Endodermal cell (in vitro differentiated cells): Measurements from ENCODE around the gene KRT75. TPM values are rescaled to one million over a fixed set of nuclear protein-coding genes. Genes with fewer than 3 reads are reported as not detected.

Experiments
- DNase-seq: peaks from one replicate; pipeline ENCODE4 v3.0.0-alpha.2; 2017
- H3K27ac ChIP-seq: 2 replicates; pipeline ENCODE4 v1.5.1; 2013; ENCODE audit warnings: mild to moderate bottlenecking, low read depth, low read length, moderate library complexity
- H3K27me3 ChIP-seq: 2 replicates; pipeline ENCODE4 v1.6.1; 2013; ENCODE audit warnings: mild to moderate bottlenecking, low read length, moderate library complexity; ENCODE audit not compliant: insufficient read depth, control insufficient read depth, poor library complexity, severe bottlenecking
- H3K36me3 ChIP-seq: 2 replicates; pipeline ENCODE4 v1.7.0; 2013; ENCODE audit warnings: mild to moderate bottlenecking, low read length, moderate library complexity; ENCODE audit not compliant: control insufficient read depth, insufficient read depth
- H3K4me1 ChIP-seq: one replicate; pipeline ENCODE4 v1.7.0; 2013; ENCODE audit warnings: low read length; ENCODE audit not compliant: control insufficient read depth, insufficient read depth
- H3K4me3 ChIP-seq: 2 replicates; pipeline ENCODE4 v1.5.1; 2013; ENCODE audit warnings: mild to moderate bottlenecking, low read length, moderate library complexity
- H3K9ac ChIP-seq: 2 replicates; pipeline ENCODE4 v1.6.1; 2013; ENCODE audit warnings: mild to moderate bottlenecking, low read length, moderate library complexity; ENCODE audit not compliant: poor library complexity, severe bottlenecking; ENCODE audit errors: extremely low read depth
- H3K9me3 ChIP-seq: 2 replicates; pipeline ENCODE4 v1.6.1; 2013; ENCODE audit warnings: mild to moderate bottlenecking, low read length, moderate library complexity; ENCODE audit not compliant: control insufficient read depth
- H3K27ac Mint-ChIP-seq: 2 replicates; pipeline ENCODE4 v1.8.0; 2020; ENCODE audit warnings: mixed read lengths
- H3K27me3 Mint-ChIP-seq: 2 replicates; pipeline ENCODE4 v1.8.0; 2021; ENCODE audit warnings: mild to moderate bottlenecking, mixed read lengths; ENCODE audit not compliant: insufficient read depth
- H3K36me3 Mint-ChIP-seq: 2 replicates; pipeline ENCODE4 v1.8.0; 2020; ENCODE audit warnings: low read depth, mixed read lengths
- H3K4me1 Mint-ChIP-seq: 2 replicates; pipeline ENCODE4 v1.8.0; 2020; ENCODE audit warnings: mixed read lengths
- H3K4me3 Mint-ChIP-seq: 2 replicates; pipeline ENCODE4 v1.8.0; 2020; ENCODE audit warnings: mild to moderate bottlenecking, moderate library complexity, mixed read lengths
- H3K9me3 Mint-ChIP-seq: 2 replicates; pipeline ENCODE4 v1.8.0; 2020; ENCODE audit warnings: mild to moderate bottlenecking, mixed read lengths
- WGBS, 2 experiments: methylation state at CpG; one replicate each; pipeline versions ENCODE4 v1.1.5 to v1.1.7; 2013; ENCODE audit warnings: missing lambda C conversion rate in 2 of 2, mixed read lengths in 1 of 2; ENCODE audit not compliant: insufficient coverage in 1 of 2, insufficient read length in 1 of 2; 5-methylcytosine and 5-hydroxymethylcytosine counted together
- total RNA-seq, 2 donors: library from RNA; stranded (reverse); fragmentation: NEBNext Ultra II Directional in 1 of 2; extraction: Animal tissue kit (Norgen Biotek cat#: 25700) in 1 of 2; gene quantifications; 2 replicates in 1 of 2; 3 replicates in 1 of 2; pipeline ENCODE4 v1.2.1, GENCODE V29; 2021
- TF ChIP-seq, protein P1 (sequence below): fragments of 200-600 bp; sonication (generic); conservative IDR thresholded peaks from 2 replicates; pipeline ENCODE4 v1.5.0; 2021; ENCODE audit warnings: antibody characterized with exemption, mild to moderate bottlenecking

KRT75 gene
- total RNA-seq, 2 donors from 2014 or later, result not detected

GRCh38 chr12:52417740-52418139 is 16.4 kb downstream of the KRT75 start:
- 78 to 92% methylated on average over 2 of the region's 2 CpGs for WGBS, 2 experiments
- Histone ChIP-seq H3K4me1 (no peaks in the 10 kb centered on the region), H3K36me3 (no peaks in the 10 kb centered on the region), H3K27me3 (no peaks in the 10 kb centered on the region), H3K9me3 (no peaks in the 10 kb centered on the region), H3K9ac (no peak overlapping the region), H3K4me3 (no peak overlapping the region), H3K27ac (no peak overlapping the region)
- Mint-ChIP-seq H3K9me3 (no peaks in the 10 kb centered on the region), H3K36me3 (no peaks in the 10 kb centered on the region), H3K27ac (no peak overlapping the region), H3K4me3 (no peak overlapping the region), H3K4me1 (peaks cover 1% of the 10 kb centered on the region), H3K27me3 (peaks cover under 1% of the 10 kb centered on the region)
- DNase-seq, result no peak
- TF ChIP-seq, protein P1, sequence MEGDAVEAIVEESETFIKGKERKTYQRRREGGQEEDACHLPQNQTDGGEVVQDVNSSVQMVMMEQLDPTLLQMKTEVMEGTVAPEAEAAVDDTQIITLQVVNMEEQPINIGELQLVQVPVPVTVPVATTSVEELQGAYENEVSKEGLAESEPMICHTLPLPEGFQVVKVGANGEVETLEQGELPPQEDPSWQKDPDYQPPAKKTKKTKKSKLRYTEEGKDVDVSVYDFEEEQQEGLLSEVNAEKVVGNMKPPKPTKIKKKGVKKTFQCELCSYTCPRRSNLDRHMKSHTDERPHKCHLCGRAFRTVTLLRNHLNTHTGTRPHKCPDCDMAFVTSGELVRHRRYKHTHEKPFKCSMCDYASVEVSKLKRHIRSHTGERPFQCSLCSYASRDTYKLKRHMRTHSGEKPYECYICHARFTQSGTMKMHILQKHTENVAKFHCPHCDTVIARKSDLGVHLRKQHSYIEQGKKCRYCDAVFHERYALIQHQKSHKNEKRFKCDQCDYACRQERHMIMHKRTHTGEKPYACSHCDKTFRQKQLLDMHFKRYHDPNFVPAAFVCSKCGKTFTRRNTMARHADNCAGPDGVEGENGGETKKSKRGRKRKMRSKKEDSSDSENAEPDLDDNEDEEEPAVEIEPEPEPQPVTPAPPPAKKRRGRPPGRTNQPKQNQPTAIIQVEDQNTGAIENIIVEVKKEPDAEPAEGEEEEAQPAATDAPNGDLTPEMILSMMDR, result no peak

- H3K4me1 ChIP-seq, result no peaks in the 10 kb centered on the region
- Mint-ChIP-seq H3K4me1 (peaks cover 1% of the 10 kb centered on the region), H3K27ac (no peak overlapping the region)
Measured at GRCh38 chr12:52416795-52417194, 17.4 kb downstream of the KRT75 start.

DNA sequence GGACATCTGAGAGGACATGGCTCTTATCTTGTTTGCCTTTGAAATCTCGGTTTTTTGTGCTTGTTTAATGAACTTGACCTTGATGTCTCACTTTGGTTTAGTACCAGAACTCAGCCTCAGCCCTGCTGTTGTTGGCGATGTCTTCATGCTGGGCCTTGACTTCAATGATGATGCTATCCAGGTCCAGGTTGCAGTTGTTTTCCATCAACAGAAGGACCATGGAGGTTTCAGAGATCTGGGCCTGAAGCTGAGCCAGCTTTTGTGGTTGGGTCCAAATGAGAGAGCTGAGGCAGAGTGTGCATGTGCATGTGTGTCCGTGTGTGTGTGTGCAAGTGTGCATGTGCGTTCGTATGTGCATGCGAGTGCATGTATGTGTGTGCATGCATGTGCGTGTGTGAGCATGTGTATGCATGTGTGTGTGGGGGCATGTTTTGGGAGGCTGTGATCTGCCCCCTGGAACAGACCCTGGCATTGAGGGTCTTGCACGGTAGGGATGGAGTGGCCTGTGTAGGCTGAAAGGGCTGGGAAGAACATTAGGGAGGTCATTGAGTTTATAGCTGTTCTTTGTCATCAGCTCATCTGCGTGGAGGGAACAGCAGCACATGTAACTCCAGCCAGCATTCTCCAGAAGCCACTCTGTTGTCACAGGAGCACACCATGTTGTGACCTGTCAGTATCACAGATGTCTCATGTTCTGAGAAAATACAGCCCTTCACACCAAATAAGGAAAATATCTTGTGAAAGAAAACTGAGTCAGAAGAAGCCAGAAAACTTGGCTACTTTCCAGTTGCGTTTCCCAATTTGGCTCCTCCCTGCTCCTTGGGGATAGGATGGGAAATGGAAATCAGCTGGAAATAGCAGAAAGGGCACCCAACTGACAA is 18.1 kb downstream of the KRT75 start:
- H3K27me3 ChIP-seq, result no peaks in the 10 kb centered on the region
- Mint-ChIP-seq H3K36me3 (no peaks in the 10 kb centered on the region), H3K4me3 (no peak overlapping the region), H3K4me1 (peaks cover 4% of the 10 kb centered on the region), H3K27me3 (peaks cover 5% of the 10 kb centered on the region), H3K9me3 (peaks cover 1% of the 10 kb centered on the region), H3K27ac (no peak overlapping the region)
- no peak overlapping the region for H3K27ac ChIP-seq
- DNase-seq, result no peak
- H3K4me3 ChIP-seq, result no peak overlapping the region
- TF ChIP-seq, protein P1, result no peak
- no peaks in the 10 kb centered on the region for H3K36me3 ChIP-seq
- H3K4me1 ChIP-seq, result no peaks in the 10 kb centered on the region
- H3K9me3 ChIP-seq, result no peaks in the 10 kb centered on the region
- 90 to 98% methylated on average over 7 to 10 of the region's 10 CpGs for WGBS, 2 experiments
- H3K9ac ChIP-seq, result no peak overlapping the region

More at GRCh38 chr12:52416795-52417194, 17.4 kb downstream of the KRT75 start:
- TF ChIP-seq, protein P1, result no peak
- Histone ChIP-seq H3K36me3 (no peaks in the 10 kb centered on the region), H3K4me3 (no peak overlapping the region), H3K27me3 (no peaks in the 10 kb centered on the region), H3K27ac (no peak overlapping the region), H3K9me3 (no peaks in the 10 kb centered on the region), H3K9ac (no peak overlapping the region)
- no peak overlapping the region for H3K4me3 Mint-ChIP-seq
- no peak for DNase-seq
- peaks cover 5% of the 10 kb centered on the region for H3K27me3 Mint-ChIP-seq
- no peaks in the 10 kb centered on the region for H3K36me3 Mint-ChIP-seq
- no peaks in the 10 kb centered on the region for H3K9me3 Mint-ChIP-seq
- 91 to 94% methylated on average over 1 of the region's 1 CpG for WGBS, 2 experiments
